Activated CD8-positive, alpha-beta memory T cell treated with anti-CD3 and anti-CD28 coated beads for 48 hours (primary cell): Measurements from ENCODE around the gene KRTAP2-3.
"Not testable (repeated sequence)": the region's sequence is repeated elsewhere in the genome, so short reads cannot be mapped to it uniquely, and the experiment has no call there.

Experiments
- DNase-seq, 3 experiments: peaks; one replicate each; pipeline ENCODE4 v3.0.0-alpha.2; 2020; ENCODE audit warnings: low read depth in 2 of 3, low spot score in 2 of 3

KRTAP2-3 gene, protein sequence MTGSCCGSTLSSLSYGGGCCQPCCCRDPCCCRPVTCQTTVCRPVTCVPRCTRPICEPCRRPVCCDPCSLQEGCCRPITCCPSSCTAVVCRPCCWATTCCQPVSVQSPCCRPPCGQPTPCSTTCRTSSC

GRCh38 chr17:41060052-41060604, at the start of gene KRTAP2-3:
KRTAP2-3 (minus strand) TSS chr17:41060114; CDS start chr17:41060050, 64 bp downstream.
- DNase-seq, result no peak

DNA sequence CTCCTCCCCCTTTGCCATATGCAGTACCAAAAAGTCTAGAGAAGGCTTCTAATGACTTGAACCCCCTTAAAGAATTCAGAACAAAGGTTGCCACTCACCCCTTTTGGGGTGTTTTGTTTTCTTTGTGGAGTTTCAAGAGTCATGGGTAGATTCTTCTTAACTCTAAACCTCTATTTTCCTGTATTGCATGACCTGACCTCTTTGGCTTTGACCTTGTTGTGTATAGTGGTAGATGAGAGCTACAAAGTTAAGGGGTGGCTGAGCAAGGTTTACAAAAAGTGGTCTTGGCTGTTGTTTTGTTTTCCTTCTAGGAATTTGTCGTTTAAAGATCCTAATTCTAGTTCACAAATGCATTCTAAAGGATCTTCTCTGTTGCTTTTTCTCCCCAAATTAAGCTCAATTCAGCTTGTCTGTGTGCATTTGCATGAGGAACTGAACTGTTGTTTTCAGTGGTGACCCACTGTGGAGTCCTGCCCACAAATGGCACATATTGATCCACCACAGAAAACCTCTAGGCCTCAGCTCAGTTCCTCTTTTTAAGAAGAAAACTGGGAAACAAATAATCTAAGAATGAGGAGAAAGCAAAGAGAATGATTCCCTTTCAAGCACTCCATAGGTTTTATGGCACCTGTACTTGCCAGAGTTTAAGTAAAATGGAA, 48.9 kb upstream of the KRTAP2-3 start:
- not testable (repeated sequence) for DNase-seq

DNA sequence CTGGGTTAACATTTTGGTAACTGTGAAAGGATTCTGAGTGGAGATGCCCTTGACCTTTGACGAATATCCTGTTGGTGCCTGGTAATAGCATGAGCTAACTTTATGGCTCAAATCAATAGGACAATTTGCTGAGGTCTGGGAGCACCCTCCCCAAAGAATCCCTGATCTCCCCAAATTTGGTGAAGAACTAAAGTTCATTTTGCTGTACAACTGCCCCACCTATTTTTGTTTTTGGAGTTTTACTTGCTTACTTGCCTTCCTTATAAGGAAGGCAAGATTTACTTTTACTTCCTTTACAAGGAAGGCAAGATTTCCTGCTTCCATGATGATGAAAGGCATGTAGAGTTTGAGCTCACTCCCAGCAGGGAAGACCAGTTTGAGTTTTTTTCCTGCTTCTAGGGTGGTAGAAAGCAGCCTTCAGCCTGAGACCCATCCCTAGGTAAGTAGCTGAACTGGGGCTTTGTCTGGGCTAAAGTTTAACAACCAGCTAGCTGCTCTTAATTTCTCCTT, 48.1 kb upstream of the KRTAP2-3 start:
- no peak for DNase-seq

DNA sequence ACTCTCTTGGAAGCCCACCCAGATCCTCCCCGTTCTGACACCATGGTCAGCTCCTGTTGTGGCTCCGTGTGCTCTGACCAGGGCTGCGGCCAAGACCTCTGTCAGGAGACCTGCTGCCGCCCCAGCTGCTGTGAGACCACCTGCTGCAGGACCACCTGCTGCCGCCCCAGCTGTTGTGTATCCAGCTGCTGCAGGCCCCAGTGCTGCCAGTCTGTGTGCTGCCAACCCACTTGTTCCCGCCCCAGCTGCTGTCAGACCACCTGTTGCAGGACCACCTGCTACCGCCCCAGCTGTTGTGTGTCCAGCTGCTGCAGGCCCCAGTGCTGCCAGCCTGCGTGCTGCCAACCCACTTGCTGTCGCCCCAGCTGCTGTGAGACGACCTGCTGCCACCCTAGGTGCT, 45.4 kb upstream of the KRTAP2-3 start, which contains the start of gene KRTAP4-9:
KRTAP4-9 (plus strand) TSS at position 43 of the 400 bp plus-strand sequence; CDS start at position 43, 0 bp downstream.
- not testable (repeated sequence) for DNase-seq

GRCh38 chr17:41104386-41105038, 44.6 kb upstream of the KRTAP2-3 start:
- not testable (repeated sequence) for DNase-seq

GRCh38 chr17:41103896-41104295, 44.0 kb upstream of the KRTAP2-3 start:
- DNase-seq, result no peak

- no peak for DNase-seq
Observed at GRCh38 chr17:41101586-41102259, 41.8 kb upstream of the KRTAP2-3 start, which contains the start of gene KRTAP4-16. KRTAP4-16 (minus strand) TSS chr17:41102209; CDS start chr17:41102209, 0 bp downstream.

DNA sequence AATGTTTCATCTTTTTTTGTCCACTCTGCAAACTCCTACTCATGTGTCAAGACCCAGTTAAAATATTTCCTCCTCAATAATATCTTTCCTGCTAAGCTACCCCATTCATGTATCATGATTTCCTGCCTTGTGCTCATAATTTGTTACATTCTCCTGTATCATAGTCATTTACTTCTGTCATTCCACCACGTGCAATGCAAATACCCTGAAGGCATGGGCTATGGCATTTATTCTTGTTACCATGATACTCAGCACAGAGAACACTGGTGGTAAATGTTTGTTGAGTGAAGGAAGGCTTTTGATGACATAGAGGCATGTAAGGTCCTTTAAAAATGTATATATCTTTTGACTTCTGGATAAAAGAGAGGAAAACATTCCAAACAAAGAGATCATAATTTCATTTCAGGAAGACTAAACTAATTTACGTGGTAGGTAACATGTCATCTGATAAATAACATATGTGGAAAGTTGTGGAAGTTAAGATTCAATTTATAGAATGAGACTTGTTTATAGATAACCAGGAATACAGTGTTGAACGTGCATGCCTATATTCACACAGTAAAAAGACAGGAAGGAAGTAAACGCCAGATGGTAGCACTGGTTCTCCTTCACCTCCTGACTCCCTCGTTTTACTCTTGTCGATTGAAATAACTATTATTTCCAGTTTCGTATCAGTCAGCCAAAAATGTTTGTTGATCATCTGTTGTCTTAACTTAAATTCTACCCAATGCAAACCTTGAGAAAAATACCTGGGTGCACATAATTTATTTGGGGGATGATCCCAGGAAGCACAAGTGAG, 40.0 kb upstream of the KRTAP2-3 start:
- DNase-seq, result not testable (repeated sequence)

- no peak for DNase-seq
Observed at GRCh38 chr17:41098481-41098880, 38.6 kb upstream of the KRTAP2-3 start.

DNA sequence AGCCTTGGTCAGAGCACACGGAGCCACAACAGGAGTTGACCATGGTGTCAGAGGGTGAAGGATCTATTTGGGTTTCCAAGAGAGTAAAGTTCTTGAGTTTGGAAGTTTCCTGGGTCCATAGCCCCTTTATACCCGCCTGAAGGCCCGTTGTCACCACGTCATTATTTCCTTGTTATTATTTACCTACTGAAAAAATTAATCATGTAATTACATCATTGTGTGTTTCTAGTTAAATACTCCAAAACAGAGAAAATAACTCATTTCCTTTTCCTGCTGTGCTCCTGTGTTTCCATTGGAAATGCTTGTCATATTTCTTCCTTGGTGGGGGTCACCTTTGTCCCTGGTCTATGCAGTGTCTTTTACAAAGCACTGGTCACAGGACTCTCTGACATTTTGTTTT, 38.1 kb upstream of the KRTAP2-3 start, which contains the start of gene KRTAP4-8:
KRTAP4-8 (minus strand) TSS at position 101 of the 400 bp plus-strand sequence; CDS start at position 43, 58 bp downstream.
- DNase-seq, result no peak

DNA sequence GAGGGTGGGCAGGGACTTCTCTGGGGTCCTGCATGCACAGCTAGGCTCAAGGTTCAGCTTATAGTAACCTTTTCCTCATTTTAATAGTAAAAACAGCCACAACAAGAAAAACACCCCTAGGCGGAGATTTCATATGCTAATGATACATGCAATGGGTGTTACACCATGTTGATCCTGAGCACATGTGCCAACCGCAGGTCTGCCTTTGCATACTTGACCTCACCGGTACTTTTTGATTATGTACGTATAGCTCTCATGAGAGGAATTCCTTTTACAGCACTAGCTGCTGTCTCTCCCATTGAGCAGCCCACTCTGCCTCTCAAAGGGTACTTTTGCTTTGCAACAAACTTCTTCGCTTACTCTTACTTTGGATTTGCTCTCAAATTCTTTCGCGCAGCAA, 36.1 kb upstream of the KRTAP2-3 start:
- DNase-seq, result no peak

DNA sequence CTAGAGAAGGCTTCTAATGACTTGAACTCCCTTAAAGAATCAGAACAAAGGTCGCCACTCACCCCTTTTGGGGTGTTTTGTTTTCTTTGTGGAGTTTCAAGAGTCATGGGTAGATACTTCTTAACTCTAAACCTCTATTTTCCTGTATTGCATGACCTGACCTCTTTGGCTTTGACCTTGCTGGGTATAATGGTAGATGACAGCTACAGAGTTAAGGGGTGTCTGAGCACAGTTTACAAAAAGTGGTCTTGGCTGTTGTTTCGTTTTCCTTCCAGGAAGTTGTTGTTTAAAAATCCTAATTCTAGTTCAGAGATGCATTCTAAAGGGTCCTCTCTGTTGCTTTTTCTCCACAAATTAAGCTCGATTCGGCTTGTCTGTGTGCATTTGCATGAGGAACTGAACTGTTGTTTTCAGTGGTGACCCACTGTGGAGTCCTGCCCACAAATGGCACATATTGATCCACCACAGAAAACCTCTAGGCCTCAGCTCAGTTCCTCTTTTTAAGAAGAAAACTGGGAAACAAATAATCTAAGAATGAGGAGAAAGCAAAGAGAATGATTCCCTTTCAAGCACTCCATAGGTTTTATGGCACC, 28.9 kb upstream of the KRTAP2-3 start:
- not testable (repeated sequence) for DNase-seq

GRCh38 chr17:41084100-41084856, 24.4 kb upstream of the KRTAP2-3 start, which contains the start of gene KRTAP4-7:
KRTAP4-7 (plus strand) TSS chr17:41084150; CDS start chr17:41084207, 57 bp downstream.
- not testable (repeated sequence) for DNase-seq

DNA sequence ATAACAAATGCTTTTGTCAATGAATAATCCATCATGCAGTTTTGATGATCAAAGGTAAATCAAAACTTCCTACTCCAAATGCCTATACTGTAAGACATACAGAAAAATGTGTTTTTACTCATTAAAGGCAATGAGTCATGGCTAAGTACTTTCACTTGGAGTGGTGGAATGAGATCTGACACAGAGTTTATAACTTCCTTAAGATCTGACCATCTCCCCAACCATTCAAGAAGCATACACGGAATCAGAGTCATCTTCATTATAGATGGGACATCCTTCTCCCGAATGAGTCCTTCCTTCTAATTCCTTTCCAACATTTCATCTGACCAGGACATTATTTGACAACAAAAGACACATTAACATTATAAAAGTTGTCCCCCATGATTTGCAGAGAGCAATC, 23.5 kb upstream of the KRTAP2-3 start:
- not testable (repeated sequence) for DNase-seq

DNA sequence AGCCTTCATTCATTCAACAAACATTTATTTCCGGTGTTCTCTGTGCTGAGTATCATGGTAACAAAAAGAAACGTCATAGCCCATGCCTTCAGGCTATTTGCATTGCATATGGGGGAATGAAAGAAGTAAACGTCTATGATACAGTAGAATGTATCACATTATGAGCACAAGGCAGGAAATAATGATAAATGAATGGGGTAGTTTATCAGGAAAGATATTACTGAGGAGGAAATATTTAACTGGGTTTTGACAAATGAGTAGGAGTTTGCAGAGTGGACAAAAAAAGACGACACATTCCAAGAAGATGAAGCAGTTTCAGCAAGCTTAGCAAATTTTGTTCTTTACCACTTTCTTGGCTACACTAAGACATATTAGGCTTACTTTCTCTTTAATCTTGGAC, 22.7 kb upstream of the KRTAP2-3 start:
- no peak for DNase-seq

DNA sequence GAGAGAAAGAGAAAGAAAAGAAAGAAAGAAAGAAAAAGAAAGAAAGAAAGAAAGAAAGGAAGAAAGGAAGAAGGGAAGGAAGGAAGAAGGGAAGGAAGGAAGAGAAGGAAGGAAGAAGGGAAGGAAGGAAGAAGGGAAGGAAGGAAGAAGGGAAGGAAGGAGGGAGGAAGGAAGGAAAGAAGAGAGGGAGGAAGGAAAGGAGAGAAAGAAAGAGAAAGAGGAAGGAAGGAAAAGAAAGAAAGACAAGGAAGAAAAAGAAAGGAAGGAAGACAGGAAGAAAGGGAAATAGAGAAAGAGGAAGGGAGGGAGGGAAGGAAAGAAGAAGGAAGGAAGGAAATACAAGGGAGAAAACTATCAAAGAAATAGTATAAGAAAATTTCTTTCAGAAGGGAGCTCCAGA, 16.9 kb upstream of the KRTAP2-3 start:
- no peak for DNase-seq

GRCh38 chr17:41073676-41074075, 13.8 kb upstream of the KRTAP2-3 start:
- no peak for DNase-seq

GRCh38 chr17:41071606-41072360, 11.9 kb upstream of the KRTAP2-3 start:
- no peak for DNase-seq
